Measurements from ENCODE around the gene SCN4A.
A peak's percentile ranks its signal among the peaks of the same experiment; 100 is the strongest.

The SCN4A gene

DNA sequence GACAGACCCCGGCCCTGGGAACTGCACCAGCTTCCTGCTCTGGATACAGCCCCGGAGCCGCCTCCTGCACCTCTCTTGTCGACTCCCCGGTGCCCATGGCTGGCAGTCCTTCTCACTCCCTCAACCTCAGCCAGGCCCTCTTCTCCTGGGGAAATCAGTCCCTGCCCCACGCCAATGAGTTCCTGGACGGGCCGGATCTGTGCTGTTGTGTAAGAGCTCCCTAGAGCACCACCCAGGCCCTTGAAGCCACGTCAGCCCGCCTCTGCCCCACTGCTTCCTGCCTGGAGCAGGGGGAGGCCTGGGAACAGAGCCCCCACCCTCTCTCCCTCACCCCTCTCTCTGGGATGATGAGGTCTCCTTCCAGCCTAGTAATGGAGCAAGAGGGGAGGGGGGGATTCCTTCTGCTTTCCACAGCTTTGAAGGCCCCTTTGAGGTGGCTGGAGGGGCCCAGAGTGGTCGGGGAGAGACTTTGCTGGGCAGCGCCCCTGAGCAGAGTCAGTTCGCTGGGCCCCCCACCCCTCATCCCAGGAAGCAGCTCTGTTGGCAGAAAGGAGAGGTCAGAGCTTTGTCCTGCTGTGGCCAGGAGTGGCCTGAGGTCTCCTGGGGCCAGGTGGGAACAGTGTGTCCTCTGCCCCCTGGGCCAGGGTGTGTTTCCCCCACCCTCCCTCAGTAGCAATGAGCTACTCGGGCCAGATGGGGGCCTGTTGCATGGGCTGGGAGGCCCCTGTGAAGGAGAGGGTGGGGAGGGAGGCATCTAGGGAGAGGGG is 29.2 kb upstream of the SCN4A start:
- DNase-seq = no peak

DNA sequence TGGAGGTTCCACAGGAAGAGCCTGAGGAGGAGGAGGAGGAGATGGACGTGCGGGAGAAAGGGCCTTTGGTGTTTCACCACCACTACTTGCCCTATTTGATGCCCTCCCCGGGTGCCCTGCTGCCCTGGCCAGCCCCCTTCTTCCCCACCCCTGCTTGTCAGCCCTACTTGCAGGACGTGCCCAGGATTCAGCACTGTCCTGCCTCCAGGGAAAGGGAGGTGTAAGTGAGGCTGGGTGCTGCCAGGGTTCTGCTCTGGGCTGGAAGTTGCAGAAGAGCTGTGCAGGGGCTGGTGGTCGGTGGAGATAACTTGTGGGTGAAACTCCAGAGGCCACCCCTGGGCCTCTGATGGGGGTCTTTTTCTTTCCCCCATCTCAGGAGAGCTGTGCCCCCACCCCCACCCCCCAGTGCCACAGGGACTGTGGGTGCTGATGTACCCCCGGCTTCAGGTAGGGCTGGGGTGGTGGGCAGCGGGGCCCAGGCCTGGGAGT is 28.4 kb upstream of the SCN4A start:
- no peak for DNase-seq

DNA sequence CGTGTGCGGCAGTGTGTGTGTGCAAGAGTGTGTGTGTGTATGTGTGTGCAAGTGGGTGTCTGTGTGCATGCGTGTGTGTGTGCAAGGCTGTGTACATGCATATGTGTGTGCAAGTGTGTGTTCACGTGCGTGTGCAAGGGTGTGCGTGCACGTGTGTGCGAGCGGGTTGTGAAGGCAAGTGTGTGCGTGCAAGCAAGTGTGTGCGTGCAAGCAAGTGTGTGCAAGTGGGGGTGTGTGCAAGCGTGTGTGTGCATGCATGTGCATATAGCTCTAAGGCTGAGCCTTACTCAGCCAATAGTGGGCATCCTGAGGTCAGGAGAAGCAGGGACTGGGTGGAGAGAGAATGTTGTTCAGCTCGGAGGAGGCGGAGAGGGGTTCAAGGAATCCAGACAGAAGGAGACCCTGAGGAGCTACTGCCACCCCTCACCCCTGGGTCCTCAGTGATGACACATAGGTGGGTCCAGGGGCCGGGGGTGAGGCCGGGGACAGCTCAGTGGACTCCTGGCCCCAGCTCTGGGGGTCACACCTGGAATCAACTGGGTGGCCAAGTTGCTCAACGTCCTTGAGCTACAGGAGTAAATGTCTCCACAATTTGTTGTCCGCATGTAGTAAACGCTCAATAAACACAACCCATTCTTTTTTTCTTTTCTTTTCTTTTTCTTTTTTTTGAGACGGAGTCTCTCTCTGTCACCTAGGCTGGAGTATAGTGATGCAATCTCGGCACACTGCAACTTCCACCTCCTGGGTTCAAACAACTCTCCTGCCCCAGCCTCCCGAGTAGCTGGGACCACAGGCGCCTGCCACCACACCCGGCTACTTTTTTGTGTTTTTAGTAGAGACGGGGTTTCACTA is 27.2 kb upstream of the SCN4A start:
- no peak for DNase-seq

DNA sequence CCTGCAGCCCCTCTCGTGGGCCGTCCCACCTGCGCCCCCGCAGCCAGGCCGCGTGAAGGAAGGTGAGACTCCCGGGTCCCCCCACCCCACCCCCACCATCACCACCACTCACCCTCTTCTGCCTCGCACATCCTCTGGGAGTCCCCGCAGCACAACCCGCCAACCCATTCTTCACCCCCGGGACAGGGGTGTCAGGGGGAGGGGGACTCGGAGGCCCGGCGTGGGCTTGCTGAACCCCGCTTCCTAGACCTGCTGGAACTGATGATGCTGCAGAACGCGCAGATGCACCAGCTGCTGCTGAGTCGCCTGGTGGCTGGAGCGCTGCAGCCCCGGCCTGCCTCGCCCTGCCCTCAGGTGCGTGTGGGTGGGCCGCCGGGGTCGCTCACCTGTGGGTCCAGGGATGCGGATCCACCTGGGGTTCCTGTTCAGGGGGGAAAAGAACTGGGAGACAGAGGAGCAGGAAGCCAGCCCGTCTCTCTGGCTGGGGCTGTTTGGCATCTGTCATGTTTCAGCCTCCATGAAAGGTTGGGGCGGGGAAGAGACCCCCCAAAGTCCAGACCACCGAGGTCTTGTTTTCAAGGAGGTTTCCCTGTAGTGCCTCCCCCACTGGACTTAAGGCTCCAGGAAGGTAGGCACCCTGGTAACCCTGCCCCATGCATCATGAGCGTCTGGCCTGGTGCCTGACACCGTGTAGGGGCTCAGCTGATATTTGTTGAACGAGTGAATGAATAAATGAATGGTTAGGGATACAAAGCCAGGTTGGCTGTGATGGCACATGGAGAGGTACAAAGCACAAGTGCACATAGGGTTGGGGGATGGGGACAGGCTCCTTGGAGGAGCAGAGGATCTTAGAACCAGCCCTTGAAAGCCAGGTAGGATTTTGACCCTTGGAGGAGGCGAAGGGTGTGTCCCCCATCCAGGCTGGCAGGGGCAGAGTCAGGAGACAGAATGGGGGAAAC is 26.3 kb upstream of the SCN4A start:
- DNase-seq = no peak

DNA sequence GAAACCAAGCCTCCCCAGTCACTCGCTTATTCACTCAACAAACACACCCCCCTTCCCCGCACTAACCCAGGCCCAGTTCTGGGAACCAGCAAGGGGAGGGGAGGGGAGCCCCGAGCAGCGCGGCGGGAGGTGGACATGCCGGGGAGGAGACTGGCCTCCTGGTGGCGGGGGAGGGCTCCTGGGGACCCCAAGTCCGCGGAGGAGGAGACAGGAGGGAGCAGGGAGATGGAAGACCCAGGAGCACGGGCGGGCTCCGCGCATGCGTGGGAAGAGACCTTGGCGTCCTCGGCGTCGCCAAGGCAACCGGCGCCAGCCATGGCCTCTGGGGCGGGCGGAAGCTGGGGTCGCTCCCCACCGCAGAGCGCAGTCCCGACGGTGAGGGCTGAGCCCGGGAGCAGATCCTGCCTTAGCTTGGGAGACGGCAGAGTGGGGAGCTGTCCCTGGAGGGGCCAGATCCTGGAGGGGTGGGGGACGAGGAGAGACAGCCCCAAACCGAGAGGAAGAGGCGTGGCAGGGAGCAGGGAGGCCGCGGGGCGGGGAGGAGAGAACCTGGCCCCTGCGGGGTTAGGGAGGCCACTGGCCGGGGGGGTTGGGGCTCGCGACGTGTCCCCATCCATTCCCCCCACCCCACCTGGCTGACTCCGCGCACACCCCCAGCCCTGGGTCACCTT is 25.5 kb upstream of the SCN4A start, which contains the start of gene PRR29:
Gene PRR29 (plus strand): TSS at position 302 of the 671 bp plus-strand sequence. CDS start 14 bp downstream, at position 316.
- DNase-seq = peak; percentile 19

DNA sequence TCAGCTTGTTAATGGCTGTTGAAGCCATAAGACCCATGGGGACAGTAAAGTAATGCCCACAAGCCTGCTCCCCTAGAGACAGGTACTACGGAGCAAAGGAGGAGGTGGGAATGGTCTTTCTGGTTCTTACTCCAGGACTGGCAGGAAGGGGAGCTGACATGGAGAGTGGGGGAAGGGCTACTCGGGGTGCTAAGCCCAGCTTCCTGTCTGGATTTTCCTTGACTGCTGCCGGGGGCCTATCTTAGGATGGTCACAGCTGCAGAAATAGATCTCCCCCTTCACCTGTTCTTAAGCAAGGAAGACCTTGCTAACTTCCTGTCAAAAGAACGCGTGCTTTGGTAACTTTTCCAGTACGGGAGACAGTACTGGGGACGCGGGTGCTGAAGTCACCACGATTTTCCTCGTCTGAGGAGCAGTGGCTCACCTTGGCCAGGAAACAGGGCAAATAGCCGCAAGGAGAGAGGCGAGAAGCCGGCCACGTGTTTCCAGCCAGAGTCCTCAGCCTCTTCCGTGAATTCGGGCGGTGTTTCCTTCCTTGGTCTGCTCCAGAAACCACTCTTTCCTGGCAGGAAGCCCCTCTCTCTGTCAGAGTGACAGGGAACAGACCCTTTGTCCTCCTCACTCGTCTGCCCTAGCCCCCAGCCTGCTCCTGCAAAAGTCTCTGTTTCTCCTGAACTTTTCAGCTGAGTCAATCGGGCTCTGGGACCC is 24.8 kb upstream of the SCN4A start:
- no peak for DNase-seq

DNA sequence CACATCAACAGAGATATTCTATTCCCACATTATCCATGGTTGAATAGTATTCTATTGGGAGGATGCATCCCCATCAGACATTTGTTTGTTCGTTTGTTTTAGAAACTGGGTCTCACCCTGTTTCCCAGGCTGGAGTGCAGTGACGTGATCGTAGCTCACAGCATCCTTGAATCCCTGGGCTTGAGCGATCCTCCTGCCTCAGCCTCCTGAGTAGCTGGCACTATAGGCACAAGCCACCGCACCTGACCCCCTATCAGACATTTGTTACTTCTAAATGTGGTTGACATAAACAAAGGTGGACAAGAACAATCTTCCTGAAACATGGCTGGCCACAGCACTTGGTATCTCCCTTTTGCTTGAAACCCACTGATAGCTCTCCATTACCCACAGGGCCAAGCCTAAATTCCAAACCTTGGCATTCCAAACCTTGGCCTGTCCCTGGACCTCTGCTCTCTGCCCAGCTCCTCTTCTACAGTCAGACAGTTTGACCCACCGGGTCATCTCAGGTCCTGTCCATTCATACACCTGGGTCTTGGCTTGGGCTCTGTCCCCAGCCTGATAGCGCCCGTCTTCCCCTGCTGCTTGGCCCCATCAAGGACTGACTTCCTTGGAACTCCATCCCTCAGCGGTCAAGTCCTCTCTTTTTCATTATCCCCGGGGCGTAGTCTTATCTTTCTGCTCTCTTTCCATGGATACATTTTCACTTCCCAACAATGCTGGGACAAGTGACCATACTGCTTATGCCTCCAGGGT is 23.9 kb upstream of the SCN4A start:
- no peak for DNase-seq

DNA sequence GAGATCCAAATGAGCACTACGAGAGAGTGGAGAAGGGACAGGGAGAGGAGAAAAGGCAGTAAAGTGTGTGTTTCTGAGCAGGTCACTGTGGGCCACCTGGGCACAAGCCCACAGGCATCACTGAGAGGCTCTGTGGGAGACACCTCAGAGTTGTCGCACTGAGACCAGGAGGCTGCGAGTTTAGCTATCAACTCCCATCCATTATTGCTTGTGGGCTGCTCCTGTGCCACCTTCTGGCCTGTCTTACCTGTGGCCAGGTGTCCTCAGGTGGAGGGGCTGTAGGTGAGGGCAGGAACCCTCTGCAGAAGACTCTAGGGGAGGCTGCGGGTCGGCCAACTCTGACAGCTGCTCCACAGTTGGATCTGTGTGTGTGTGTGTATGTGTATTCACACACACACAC is 22.9 kb upstream of the SCN4A start:
- no peak for DNase-seq

DNA sequence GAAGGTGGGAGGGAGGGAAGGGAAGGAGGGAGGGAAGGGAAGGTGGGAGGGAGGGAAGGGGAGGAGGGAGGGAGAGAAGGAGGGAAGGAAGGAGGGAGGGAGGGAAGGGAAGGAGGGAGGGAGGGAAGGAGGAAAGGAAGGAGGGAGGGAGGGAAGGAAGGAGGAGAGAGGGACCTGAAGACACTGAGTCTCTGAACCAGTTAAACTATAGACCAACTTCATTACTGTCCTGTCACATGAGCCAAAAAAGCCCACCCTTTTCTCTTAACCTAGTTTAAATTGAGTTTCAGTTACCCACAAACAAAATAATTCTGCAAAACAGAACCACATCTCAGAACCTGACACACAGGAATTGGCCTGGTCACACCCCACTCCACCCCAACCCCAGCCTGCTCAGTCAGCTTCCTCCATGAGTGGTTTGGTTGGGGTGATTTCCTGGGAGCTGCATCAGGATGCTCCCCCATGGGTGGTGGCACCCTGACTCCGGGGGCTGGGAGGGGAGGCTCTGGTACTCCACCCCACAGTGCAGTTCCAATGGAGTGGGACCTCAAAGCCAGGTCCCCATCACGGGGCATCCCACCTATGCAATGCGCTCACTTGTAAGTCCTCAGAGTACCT is 20.8 kb upstream of the SCN4A start:
- no peak for DNase-seq

DNA sequence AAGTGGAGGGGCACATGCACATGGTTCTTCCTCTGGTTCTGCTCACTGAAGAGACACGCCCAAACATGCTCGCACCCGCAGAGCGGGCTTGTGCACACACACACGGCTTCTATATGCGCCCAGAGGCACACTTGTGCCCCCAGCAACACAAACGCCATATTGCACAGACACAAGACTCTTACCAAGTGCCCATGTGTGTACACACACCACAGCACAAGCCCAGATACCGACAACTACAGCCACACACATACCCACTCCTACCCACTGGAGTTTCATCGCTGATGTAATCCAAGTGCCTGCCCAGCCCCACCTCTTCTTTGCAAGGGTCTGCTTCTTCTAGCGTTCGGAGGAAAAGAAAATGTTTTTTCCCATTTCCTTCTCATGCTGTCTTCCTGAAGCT is 18.9 kb upstream of the SCN4A start:
- no peak for DNase-seq

DNA sequence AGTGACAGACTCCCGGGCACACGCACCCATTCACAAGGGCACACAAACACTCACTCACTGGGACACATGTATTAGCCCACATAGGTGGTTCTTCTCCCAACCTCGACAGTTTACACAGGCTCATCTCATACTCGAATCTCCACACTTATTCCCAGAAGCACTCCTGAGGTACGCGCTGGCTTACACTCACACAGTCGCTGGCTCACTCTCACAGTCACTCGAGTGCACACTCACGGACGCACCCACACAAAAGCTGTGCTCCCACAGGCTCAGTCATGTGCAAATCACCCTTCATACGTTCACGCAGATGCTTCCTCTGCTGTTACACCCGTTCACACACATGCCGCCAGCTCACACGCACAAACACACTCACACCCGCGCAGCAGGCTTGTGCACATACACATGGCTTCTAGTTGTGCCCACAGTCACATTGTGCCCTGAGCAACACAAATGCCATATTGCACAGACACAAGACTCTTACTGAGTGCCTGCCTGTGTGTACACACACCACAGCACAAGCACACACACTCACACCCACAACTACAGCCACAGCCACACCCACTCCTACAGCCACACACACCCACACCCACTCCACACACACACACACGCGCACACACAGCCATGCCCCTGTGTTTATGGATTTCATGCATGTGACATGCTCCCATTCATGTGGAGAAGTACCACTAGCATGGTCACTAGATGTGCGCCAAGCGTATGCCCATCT is 17.1 kb upstream of the SCN4A start:
- no peak for DNase-seq

DNA sequence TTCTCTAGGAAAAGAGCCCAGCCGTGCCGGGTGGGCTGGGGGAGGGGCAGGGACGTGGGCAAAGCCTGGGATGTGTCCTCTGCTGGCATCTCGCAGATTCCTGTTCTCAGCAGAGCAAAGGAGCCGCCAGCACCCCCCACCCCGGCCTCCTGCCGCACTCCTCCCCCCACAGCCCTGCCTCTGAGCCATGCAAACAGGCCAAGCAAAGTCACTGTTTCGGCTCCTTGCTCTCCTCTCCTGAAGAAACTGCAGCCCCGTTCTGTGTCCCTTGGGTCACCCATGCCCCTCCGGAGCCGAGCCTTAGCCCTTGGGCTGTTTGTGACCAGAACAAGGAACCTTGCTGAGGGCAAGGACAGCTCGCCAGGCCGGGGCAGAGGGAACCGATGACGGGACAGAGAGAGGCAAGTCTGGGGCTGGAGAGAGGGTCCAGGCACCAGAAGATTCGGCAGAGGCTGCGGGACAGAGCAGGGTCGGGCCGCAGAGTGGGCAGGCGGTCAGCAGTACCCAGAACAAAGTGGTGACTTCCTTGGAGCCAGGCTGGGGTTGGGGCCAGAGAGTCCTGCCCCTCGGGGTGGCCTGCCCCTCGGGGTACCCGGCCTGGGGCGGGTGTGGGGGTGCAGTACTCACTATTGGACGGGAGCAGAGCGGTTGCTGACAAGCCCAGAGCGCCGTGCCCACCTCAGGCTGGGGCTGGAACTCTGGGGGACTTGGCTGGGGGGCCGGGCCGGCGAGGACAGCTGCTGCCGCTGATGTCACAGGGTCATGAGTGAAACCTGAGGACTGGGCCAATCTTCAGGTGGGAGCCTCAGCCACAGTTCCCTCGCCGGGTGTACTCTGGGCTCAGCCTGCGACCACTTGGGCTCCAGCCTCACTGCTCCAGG is 16.3 kb upstream of the SCN4A start:
- no peak for DNase-seq

DNA sequence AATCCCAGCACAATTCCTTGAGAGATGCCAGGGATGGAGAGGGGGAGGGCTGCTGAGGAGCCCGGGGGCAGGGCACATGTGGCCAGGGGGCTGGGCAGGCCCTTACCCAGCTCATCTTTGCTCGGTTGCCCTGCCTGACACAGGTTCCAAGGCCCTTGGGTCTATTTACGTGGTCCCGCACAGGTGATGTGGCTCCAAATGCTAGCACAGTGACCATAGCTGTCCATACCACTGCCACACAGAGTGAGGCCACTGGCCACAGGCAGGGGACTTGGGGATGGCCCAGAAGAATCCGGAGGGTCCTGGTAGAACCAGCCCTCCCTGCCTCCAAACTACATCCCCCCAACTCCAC is 15.4 kb upstream of the SCN4A start:
- DNase-seq = no peak

DNA sequence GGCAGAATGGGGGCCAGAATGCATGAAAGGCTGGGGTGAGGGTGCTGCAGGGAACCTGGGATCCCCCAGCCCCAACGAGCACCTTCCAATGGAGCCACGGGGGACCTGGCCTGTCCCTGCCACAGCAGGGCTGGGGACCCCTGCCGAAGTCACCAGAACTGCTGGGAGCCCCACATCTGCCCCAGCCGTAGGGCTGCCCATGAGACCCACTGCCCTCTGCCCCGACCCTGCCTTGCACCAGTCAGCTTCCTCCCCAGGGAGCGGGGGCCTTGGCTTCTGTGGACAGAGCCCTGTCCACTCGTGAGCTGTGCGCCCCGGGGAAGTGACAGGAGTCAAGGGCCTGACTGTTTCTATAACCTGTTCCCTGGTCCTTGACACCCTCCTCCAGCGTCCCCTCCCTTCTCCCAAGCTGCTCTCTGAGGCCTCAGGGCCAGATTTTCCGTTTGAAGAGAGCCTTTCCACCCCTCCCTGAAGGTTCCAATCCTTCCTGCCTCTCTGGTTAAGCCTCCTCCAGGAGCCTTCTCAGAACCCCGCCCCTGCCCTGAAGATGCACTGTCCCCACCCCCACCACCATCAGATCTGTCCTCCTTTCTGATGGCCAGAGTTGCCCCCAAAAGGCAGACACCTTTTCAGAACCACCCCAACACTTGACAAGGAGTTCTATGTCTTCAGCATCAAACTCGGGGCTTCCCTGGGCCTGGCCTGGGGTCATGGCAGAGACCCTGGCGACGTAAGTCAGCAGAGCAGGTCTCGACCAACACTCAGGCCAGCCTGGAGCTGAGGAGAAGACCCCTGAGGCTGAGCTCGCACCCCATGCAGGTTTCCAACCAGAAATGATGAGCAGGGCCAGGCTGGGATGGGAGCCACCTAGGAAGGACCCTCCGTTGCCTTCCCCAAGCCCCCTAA is 14.8 kb upstream of the SCN4A start:
- DNase-seq = no peak

DNA sequence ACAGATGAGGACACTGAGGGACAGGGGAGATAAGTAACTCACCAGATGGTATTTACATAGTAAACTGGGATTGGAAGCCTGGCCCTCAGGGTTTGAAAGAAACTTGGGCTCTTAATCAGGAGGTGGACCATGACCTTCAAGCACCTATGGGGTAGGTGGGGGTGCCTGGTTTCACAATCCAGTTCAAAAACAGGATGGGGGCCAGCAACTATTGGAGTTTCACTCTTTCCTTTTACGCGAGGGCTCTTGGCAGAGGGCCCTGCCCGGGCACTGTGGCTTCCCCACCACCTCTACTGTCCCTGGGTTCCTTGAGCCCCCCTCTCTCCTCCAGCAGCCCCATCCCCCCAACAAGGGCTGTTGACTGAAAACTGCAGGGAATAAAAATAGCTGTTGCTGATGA is 14.1 kb upstream of the SCN4A start:
- DNase-seq = no peak

DNA sequence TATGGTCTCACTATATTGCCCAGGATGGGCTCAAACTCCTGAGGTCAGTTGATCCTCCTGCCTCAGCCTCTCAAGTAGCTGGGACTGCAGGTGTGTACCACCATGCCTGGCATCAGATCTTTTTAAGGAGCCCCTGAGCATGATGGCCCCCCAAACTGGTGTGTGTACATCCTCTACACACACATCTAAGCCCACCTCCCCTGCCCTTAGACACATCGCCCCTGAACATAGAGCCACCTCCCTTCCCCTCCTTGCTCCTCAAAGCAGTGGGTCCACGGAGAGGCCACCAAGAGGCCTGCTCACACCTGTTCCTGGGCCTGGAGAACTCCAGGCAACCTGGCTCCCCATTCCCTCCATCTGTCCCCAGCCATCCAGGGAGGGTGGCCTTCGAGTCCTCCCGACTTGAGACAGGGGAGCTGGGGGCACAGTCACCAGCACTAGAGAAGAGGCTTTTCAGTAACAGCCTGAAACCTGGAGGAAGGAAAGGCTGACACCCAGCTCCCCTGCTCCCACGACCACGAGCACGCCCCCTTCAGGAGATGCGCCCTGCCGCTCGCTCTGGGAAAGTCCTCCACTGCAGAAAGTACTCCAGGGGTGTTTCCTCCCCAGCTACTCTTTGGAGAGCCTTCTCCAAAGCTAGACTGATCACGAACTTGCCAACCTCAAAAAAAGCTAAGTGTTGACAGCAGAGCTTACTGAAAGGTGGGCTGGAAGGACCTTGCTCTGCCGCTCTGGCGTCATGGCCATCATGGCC is 12.8 kb upstream of the SCN4A start:
- DNase-seq = no peak
